Gastrocnemius medialis (tissue), 4 donors: ENCODE results near the gene MMP19.

ENCODE experiments used
- POLR2A ChIP-seq, 2 donors: fragments of 450-650 bp; IDR thresholded peaks; one replicate each; pipeline ENCODE4 v1.6.1; 2017; ENCODE audit warnings: antibody characterized with exemption in 2 of 2, mild to moderate bottlenecking in 2 of 2, moderate library complexity in 2 of 2
- TF ChIP-seq, protein P1 (sequence below), 5 experiments: fragments of 450-650 bp in 3 of 5; fragments of 200-600 bp in 2 of 5; sonication (generic) in 2 of 5; IDR thresholded peaks in 4 of 5; conservative IDR thresholded peaks in 1 of 5; 1 replicate in 4 of 5; 2 replicates in 1 of 5; pipeline ENCODE4 v1.5.1; 2016 to 2019; ENCODE audit warnings: antibody characterized with exemption in 5 of 5, mild to moderate bottlenecking in 3 of 5, moderate library complexity in 3 of 5

DNA sequence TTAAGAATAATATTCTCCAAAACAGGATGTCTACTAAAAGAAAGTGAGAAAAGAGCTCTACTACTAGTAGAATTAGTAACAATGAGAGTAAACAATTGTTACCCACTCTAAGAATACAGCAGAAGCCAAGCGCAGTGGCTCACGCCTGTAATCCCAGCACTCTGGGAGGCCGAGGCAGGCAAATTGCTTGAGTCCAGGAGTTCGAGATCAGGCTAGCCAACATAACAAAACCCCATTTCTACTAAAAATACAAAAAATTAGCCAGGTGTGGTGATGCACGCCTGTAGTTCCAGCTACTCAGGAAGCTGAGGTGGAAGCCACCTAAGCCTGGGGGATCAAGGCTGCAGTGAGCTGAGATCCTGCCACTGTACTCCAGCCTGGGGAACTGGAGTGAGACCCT lies 18.0 kb downstream of the MMP19 start:
- TF ChIP-seq, protein P1, sequence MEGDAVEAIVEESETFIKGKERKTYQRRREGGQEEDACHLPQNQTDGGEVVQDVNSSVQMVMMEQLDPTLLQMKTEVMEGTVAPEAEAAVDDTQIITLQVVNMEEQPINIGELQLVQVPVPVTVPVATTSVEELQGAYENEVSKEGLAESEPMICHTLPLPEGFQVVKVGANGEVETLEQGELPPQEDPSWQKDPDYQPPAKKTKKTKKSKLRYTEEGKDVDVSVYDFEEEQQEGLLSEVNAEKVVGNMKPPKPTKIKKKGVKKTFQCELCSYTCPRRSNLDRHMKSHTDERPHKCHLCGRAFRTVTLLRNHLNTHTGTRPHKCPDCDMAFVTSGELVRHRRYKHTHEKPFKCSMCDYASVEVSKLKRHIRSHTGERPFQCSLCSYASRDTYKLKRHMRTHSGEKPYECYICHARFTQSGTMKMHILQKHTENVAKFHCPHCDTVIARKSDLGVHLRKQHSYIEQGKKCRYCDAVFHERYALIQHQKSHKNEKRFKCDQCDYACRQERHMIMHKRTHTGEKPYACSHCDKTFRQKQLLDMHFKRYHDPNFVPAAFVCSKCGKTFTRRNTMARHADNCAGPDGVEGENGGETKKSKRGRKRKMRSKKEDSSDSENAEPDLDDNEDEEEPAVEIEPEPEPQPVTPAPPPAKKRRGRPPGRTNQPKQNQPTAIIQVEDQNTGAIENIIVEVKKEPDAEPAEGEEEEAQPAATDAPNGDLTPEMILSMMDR (IDR thresholded peaks at IDR 0.05 in 4 of 5, conservative IDR thresholded peaks at IDR 0.05 in 1 of 5), result no peak
- no peak for TF ChIP-seq POLR2A (IDR thresholded peaks at IDR 0.05)
